Muscle layer of colon (tissue), 2 donors: ENCODE measurements around the gene HOXA5.

Experiments
- H3K27ac ChIP-seq: one replicate; pipeline ENCODE4 v1.7.0; 2013; ENCODE audit warnings: low read depth, mild to moderate bottlenecking, low read length, moderate library complexity
- H3K27me3 ChIP-seq, 2 donors: one replicate each; pipeline ENCODE4 v1.7.0; 2013; ENCODE audit warnings: low read length in 2 of 2, mild to moderate bottlenecking in 2 of 2; ENCODE audit not compliant: insufficient read depth in 2 of 2, control insufficient read depth in 1 of 2
- H3K36me3 ChIP-seq: one replicate; pipeline ENCODE4 v1.7.0; 2013; ENCODE audit warnings: mild to moderate bottlenecking, low read length; ENCODE audit not compliant: insufficient read depth
- H3K4me1 ChIP-seq: one replicate; pipeline ENCODE4 v1.7.0; 2013; ENCODE audit warnings: mild to moderate bottlenecking, low read length; ENCODE audit not compliant: insufficient read depth
- H3K4me3 ChIP-seq, 2 donors: one replicate each; pipeline ENCODE4 v1.7.0; 2013; ENCODE audit warnings: low read length in 2 of 2, low read depth in 1 of 2, mild to moderate bottlenecking in 1 of 2, moderate library complexity in 1 of 2
- H3K9ac ChIP-seq: one replicate; pipeline ENCODE4 v1.7.0; 2013; ENCODE audit warnings: low read length
- H3K9me3 ChIP-seq: one replicate; pipeline ENCODE4 v1.7.0; 2013; ENCODE audit warnings: mild to moderate bottlenecking, low read length
- donor health status: abdominal sarcoma.
- donor health status: Adenocarcinoma of cecum.

HOXA5 gene

GRCh38 chr7:27143023-27143949 lies at the start of gene HOXA5:
Gene HOXA5, minus strand, starts transcription at chr7:27143681. Its CDS starts 74 bp downstream, at chr7:27143607.
- Histone ChIP-seq H3K27me3 (no peaks in the 10 kb centered on the region), H3K9ac (peak within 1 kb of the TSS; percentile 47)

GRCh38 chr7:27192546-27193334 lies 49.3 kb upstream of the HOXA5 start:
- no peaks in the 10 kb centered on the region for H3K36me3 ChIP-seq
- peaks cover 9 to 12% of the 10 kb centered on the region in 2 donors for H3K27me3 ChIP-seq
- H3K9me3 ChIP-seq: no peaks in the 10 kb centered on the region
- peak overlapping the region; percentile 97 for H3K27ac ChIP-seq
- peak overlapping the region; percentile 75 to 92 for H3K4me3 ChIP-seq
- H3K4me1 ChIP-seq: peaks cover 20% of the 10 kb centered on the region
- peak overlapping the region; percentile 94 for H3K9ac ChIP-seq

More at GRCh38 chr7:27143023-27143949, at the start of gene HOXA5:
- Histone ChIP-seq H3K9me3 (no peaks in the 10 kb centered on the region), H3K4me1 (peaks cover 34% of the 10 kb centered on the region), H3K36me3 (peaks cover 28% of the 10 kb centered on the region), H3K27ac (peak within 1 kb of the TSS; percentile 75), H3K4me3 (peak within 1 kb of the TSS; percentile 44 to 71)

- peaks cover 22% of the 10 kb centered on the region for H3K4me1 ChIP-seq
- H3K4me3 ChIP-seq: peak overlapping the region; percentile 75 to 92
Measured at GRCh38 chr7:27191833-27192545, 48.5 kb upstream of the HOXA5 start.

DNA sequence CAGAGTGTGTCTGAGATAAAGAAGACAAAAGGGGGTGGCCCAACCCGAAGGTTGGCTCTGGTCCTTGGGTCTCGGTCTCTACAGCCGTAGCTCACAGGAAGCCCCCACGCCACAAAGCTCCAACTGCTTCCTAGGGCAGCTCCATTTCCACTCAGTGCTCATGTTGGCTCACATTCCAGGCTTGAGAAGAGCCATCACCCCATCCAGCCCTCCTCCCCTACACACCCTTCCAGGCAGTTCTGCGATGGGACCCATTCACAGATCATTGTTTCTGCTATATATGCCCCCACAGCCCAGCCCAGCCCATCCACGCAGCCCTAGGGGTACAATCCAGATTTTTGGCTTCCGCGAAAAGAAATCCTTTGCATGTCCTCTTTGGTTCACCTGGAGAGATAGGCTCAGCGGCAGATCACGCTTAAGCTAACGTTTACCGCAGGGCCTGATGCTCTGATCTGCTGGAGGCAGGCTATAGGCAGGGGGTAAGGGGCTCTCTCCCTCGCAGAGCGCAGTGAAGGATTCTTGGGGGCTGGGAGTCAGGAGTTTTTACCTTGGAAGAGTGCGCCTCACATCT lies 47.8 kb upstream of the HOXA5 start:
- Histone ChIP-seq H3K9ac (peak overlapping the region; percentile 94), H3K27me3 (peaks cover 5 to 12% of the 10 kb centered on the region in 2 donors), H3K36me3 (no peaks in the 10 kb centered on the region), H3K4me3 (peak overlapping the region; percentile 75 to 92), H3K9me3 (no peaks in the 10 kb centered on the region), H3K27ac (peak overlapping the region; percentile 97), H3K4me1 (peaks cover 26% of the 10 kb centered on the region)

More at GRCh38 chr7:27191833-27192545, 48.5 kb upstream of the HOXA5 start:
- H3K9ac ChIP-seq: peak overlapping the region; percentile 94
- no peaks in the 10 kb centered on the region for H3K36me3 ChIP-seq
- H3K27ac ChIP-seq: peak overlapping the region; percentile 97
- H3K27me3 ChIP-seq: peaks cover 5 to 12% of the 10 kb centered on the region in 2 donors
- no peaks in the 10 kb centered on the region for H3K9me3 ChIP-seq

DNA sequence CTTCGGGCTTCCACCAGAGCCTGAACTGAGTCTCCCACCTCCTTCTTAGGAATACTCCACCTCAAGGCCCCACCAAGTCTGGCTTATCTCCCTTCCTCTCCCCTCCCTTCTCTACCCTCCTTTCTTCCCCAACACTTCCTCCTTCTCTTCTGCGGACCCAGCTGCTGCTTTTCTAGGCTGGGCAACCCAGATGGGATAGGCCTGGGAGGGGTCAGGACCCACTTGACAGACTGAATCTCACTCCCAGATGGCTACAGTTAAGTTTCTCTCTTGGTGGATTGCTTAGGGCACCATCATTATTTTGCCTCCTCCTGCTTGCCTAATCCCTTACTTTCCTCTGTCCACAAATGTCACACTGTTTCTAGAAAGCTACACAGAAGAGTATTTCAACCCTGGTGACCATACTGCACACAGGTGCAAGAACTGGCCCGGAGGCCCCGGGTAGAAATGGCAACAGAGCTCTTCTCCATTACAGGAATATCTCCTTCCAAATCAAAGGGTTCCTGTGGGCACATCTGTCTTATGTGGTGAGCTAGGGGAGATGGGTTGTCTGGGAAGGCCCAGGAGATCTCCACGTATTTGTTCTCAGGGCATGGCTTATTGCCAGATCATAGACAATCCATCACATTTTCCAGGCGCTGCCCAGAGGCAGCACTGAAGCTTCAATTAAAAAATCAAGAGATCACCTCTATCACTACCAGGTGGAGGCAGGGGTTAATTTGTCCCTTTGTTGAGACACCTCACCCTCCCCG lies 46.7 kb upstream of the HOXA5 start:
- no peaks in the 10 kb centered on the region for H3K9me3 ChIP-seq
- H3K4me3 ChIP-seq: peak overlapping the region; percentile 75 to 92
- peak overlapping the region; percentile 97 for H3K27ac ChIP-seq
- peaks cover 5 to 12% of the 10 kb centered on the region in 2 donors for H3K27me3 ChIP-seq
- peak overlapping the region; percentile 94 for H3K9ac ChIP-seq
- H3K36me3 ChIP-seq: no peaks in the 10 kb centered on the region
- H3K4me1 ChIP-seq: peaks cover 26% of the 10 kb centered on the region

DNA sequence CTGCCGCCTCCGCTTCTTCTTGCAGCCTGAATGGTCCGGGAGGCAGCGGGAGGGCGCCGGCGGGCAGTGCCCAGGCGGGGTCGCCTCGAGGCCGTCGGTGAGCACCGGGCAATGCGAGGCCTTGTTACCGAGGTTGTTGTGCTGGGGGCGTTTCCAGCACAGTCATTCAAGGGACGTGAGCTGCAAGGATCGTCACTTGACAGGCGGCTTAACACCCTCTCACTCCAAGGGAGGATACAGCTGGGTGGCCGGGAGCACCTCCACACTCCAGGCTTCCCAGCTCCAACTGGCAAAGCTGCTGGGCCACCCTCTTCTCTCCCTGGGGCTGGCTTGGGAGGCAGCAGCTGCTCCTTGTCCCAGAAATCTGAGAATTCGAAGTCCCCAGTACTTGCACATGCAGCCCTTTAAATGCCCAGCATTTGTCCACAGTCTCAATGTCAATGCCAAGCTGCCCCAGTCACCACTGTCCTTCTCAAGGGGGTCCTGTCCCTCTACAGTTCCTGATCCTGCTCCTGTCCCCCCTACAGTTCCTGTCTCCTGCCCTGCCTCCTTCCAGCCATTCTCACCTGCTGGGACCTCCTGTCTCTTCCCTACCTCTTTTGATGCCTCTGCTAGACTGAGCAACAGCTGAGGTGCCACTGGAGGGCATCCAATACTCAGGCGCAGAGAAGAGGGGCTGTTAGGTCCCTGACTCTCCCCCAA lies 46.0 kb upstream of the HOXA5 start:
- H3K27ac ChIP-seq: peak overlapping the region; percentile 97

GRCh38 chr7:27188386-27189294 lies 45.2 kb upstream of the HOXA5 start:
- H3K27me3 ChIP-seq: peaks cover 5 to 12% of the 10 kb centered on the region in 2 donors
- no peaks in the 10 kb centered on the region for H3K9me3 ChIP-seq
- peak overlapping the region; percentile 97 for H3K27ac ChIP-seq
- H3K4me3 ChIP-seq: peak overlapping the region; percentile 66 to 92
- H3K4me1 ChIP-seq: peaks cover 26% of the 10 kb centered on the region
- no peaks in the 10 kb centered on the region for H3K36me3 ChIP-seq
- H3K9ac ChIP-seq: peak overlapping the region; percentile 98

More for the DNA sequence above, 46.0 kb upstream of the HOXA5 start:
- Histone ChIP-seq H3K9me3 (no peaks in the 10 kb centered on the region), H3K36me3 (no peaks in the 10 kb centered on the region), H3K9ac (peak overlapping the region; percentile 94), H3K4me3 (peak overlapping the region; percentile 66 to 92), H3K27me3 (peaks cover 5 to 12% of the 10 kb centered on the region in 2 donors), H3K4me1 (peaks cover 26% of the 10 kb centered on the region)

DNA sequence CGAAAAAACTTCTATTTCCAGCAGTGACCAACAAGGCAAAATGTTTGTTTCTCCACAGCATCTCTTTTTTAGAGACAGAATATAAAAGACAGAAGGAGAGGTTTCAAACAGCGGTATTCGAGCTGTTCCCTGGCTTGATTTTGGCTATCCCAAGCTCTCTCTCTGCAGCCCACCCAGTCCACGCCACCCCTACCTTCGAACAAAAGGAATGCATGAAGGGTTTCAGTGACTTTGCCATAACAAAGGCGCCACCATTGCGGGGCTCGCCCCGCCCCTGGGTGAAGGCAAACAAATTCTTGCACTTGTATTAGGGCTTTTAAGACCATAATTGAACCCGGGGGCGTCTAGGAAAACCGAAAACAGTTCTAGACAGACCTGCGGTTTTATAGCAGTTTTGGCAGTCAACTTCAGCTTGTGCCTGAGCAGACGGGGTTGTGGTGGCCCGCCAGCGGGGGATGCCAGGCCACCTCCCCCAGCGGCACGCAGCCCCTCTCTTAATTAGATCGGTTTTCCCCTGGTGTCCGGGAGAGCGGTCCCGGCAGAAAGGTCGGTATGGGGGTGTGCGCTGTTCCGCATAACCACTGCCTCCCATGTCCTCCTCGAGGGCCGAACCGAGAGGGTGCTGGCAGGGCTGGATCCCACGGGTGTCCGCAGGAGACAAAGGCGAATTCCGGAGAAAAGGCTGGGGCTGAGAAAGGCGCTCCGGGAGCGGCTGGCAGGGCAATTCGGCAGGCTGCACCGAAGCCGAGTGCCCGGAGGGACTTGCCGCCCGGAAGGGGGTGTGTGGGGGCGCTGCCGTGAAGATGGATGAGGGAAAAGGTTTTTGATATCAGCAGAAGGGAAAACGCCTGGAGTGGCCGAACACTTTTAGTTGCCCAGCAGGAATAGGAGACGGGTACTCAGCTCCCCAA lies 44.2 kb upstream of the HOXA5 start:
- H3K4me1 ChIP-seq: peaks cover 29% of the 10 kb centered on the region
- H3K27ac ChIP-seq: peak overlapping the region; percentile 97
- H3K4me3 ChIP-seq: peak overlapping the region; percentile 66 to 92
- H3K27me3 ChIP-seq: peaks cover 5 to 12% of the 10 kb centered on the region in 2 donors
- no peaks in the 10 kb centered on the region for H3K36me3 ChIP-seq
- H3K9ac ChIP-seq: peak overlapping the region; percentile 98
- no peaks in the 10 kb centered on the region for H3K9me3 ChIP-seq
